ENCODE measurements around the gene NUDT12. TPM values are rescaled to one million over a fixed set of nuclear protein-coding genes. Genes with fewer than 3 reads are reported as not detected.

Gene NUDT12
- total and polyA plus RNA-seq, 8 donors, result 3.2 to 37.1 (median 8.0) TPM

GRCh38 chr5:103561685-103562452, 720 bp downstream of the NUDT12 start:
- Histone ChIP-seq H3K9me3 (no peaks in the 10 kb centered on the region), H3K4me3 (peak overlapping the region; percentile 57 to 77 (median 63)), H3K27me3 (no peaks in the 10 kb centered on the region), H3K4me1 (peaks cover 0 to 14% (median 5%) of the 10 kb centered on the region in 4 donors), H3K27ac (peak overlapping the region; percentile 87 to 96 (median 91)), H3K36me3 (peaks cover 0 to 13% (median 5%) of the 10 kb centered on the region in 4 donors)
- DNase-seq, result peak in 1 of 2 donors; percentile 51
- 9 to 22% (median 18%) methylated on average over 14 of the region's 14 CpGs for WGBS, 5 donors
- intact Hi-C loops (cut with DNase I; ENCODE audit: low total_unique reads), result no loop called here
- TF ChIP-seq, protein P1, sequence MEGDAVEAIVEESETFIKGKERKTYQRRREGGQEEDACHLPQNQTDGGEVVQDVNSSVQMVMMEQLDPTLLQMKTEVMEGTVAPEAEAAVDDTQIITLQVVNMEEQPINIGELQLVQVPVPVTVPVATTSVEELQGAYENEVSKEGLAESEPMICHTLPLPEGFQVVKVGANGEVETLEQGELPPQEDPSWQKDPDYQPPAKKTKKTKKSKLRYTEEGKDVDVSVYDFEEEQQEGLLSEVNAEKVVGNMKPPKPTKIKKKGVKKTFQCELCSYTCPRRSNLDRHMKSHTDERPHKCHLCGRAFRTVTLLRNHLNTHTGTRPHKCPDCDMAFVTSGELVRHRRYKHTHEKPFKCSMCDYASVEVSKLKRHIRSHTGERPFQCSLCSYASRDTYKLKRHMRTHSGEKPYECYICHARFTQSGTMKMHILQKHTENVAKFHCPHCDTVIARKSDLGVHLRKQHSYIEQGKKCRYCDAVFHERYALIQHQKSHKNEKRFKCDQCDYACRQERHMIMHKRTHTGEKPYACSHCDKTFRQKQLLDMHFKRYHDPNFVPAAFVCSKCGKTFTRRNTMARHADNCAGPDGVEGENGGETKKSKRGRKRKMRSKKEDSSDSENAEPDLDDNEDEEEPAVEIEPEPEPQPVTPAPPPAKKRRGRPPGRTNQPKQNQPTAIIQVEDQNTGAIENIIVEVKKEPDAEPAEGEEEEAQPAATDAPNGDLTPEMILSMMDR (IDR thresholded peaks at IDR 0.05), result no peak
- no peak for TF ChIP-seq POLR2A (IDR thresholded peaks at IDR 0.05)
- TF ChIP-seq EP300 (IDR thresholded peaks at IDR 0.05), result no peak
- no peak for TF ChIP-seq POLR2AphosphoS5 (IDR thresholded peaks at IDR 0.05)

DNA sequence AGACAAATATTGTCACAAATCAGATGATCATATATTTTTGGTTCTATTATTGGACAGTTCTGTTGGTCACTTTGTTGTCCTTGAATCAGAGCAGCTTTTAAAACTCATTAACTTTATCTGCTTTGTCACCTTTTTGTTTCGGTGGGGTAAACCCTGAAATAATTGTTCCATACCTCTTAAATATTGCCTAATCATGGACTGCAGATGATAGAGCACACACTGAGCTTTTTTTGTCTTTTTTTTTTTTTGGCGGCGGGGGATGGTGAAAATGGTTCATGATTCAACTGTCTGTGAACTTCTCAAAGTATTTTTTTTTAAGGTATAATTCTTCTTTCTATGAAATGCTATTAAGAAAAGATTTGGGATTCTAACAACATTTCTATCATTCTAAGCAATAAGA, 1.8 kb downstream of the NUDT12 start:
- TF ChIP-seq EP300 (IDR thresholded peaks at IDR 0.05), result no peak
- Histone ChIP-seq H3K36me3 (peaks cover 0 to 14% (median 6%) of the 10 kb centered on the region in 4 donors), H3K27ac (no peak overlapping the region), H3K9me3 (no peaks in the 10 kb centered on the region), H3K27me3 (no peaks in the 10 kb centered on the region), H3K4me3 (no peak overlapping the region), H3K4me1 (peaks cover 0 to 14% (median 5%) of the 10 kb centered on the region in 4 donors)
- 87 to 98% (median 93%) methylated on average over 3 of the region's 3 CpGs for WGBS, 5 donors
- DNase-seq, result no peak
- intact Hi-C loops (cut with DNase I; ENCODE audit: low total_unique reads), result no loop called here

DNA sequence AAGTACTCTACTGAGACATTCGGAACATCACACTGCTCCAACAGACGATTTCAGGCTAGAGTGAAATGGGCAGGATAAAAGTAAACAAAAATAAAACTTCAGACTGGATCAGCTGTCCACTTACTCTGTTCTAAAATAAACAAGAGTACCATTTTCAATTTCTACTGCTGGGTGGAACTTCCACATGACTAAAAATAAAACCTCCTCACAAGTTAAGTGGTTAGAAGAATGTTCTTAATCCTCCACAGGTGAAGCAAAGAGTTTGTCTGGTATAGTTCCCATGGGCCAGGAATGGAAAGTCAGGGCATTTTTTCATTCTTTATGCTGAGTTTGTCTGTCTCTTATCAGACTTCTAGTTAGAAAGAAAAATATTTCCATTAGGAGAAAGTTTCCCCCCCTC, 15.7 kb downstream of the NUDT12 start:
- no peaks in the 10 kb centered on the region for H3K9me3 ChIP-seq
- no peak overlapping the region for H3K4me3 ChIP-seq
- no peaks in the 10 kb centered on the region for H3K4me1 ChIP-seq
- no peak for DNase-seq
- 54 to 79% (median 67%) methylated on average over 2 of the region's 2 CpGs for WGBS, 5 donors
- H3K27me3 ChIP-seq, result no peaks in the 10 kb centered on the region
- intact Hi-C loops (cut with DNase I; ENCODE audit: low total_unique reads), result no loop called here
- TF ChIP-seq POLR2A (IDR thresholded peaks at IDR 0.05) (no peak), POLR2AphosphoS5 (IDR thresholded peaks at IDR 0.05) (no peak), EP300 (IDR thresholded peaks at IDR 0.05) (no peak)
- TF ChIP-seq, protein P1 (IDR thresholded peaks at IDR 0.05), result no peak
- no peak overlapping the region for H3K27ac ChIP-seq
- peaks cover 0 to 23% (median 18%) of the 10 kb centered on the region in 4 donors for H3K36me3 ChIP-seq

DNA sequence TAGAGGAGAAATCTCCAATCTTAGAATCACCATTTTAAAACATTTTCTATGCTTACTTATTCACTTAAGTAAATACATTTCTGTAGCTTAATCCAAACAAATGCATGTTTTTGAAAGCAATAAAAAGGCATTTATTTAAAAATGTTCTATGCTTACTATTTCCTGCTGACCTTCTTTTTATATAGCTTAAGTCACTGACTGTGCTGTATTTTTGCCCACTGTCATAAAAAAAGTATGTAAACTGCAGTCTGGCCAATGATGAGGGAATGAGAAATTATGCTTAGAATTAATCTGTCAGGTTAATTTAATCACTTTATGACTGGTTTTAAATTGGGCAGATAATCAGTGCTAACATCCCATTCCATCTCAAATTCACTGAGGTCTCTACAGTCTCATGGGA, 20.1 kb downstream of the NUDT12 start:
- TF ChIP-seq, protein P1 (IDR thresholded peaks at IDR 0.05), result no peak
- no peak for TF ChIP-seq POLR2AphosphoS5 (IDR thresholded peaks at IDR 0.05)
- TF ChIP-seq POLR2A (IDR thresholded peaks at IDR 0.05), result no peak
- no peak for TF ChIP-seq EP300 (IDR thresholded peaks at IDR 0.05)
- intact Hi-C loops (cut with DNase I; ENCODE audit: low total_unique reads), result no loop called here
- H3K9me3 ChIP-seq, result no peaks in the 10 kb centered on the region
- H3K27ac ChIP-seq, result no peak overlapping the region
- no peaks in the 10 kb centered on the region for H3K27me3 ChIP-seq
- no peaks in the 10 kb centered on the region for H3K4me1 ChIP-seq
- no peak overlapping the region for H3K4me3 ChIP-seq
- H3K36me3 ChIP-seq, result no peaks in the 10 kb centered on the region
- no peak for DNase-seq

GRCh38 chr5:103541569-103541968, 21.0 kb downstream of the NUDT12 start:
- no peaks in the 10 kb centered on the region for H3K36me3 ChIP-seq
- no peak for DNase-seq
- TF ChIP-seq, protein P1 (IDR thresholded peaks at IDR 0.05), result no peak
- TF ChIP-seq POLR2AphosphoS5 (IDR thresholded peaks at IDR 0.05) (no peak), EP300 (IDR thresholded peaks at IDR 0.05) (no peak)
- no peaks in the 10 kb centered on the region for H3K4me1 ChIP-seq
- intact Hi-C loops (cut with DNase I; ENCODE audit: low total_unique reads), result no loop called here
- WGBS, 5 donors, result 76 to 89% (median 83%) methylated on average over 3 of the region's 3 CpGs
- H3K27me3 ChIP-seq, result no peaks in the 10 kb centered on the region
- no peaks in the 10 kb centered on the region for H3K9me3 ChIP-seq
- no peak overlapping the region for H3K27ac ChIP-seq
- H3K4me3 ChIP-seq, result no peak overlapping the region
